Nephron progenitor cell (in vitro differentiated cells): Measurements from ENCODE around the gene RAB8A.

Source experiments
- DNase-seq: peaks from one replicate; pipeline ENCODE4 v3.0.0; 2021
- H3K27ac Mint-ChIP-seq: 2 replicates; pipeline ENCODE4 v1.8.0; 2021; ENCODE audit warnings: mild to moderate bottlenecking, moderate library complexity, mixed read lengths
- H3K27me3 Mint-ChIP-seq: 2 replicates; pipeline ENCODE4 v1.8.0; 2021; ENCODE audit warnings: mild to moderate bottlenecking, low read depth, mixed read lengths; ENCODE audit not compliant: poor library complexity
- H3K36me3 Mint-ChIP-seq: 2 replicates; pipeline ENCODE4 v1.8.0; 2021; ENCODE audit warnings: low read depth, mixed read lengths
- H3K4me1 Mint-ChIP-seq: 2 replicates; pipeline ENCODE4 v1.8.0; 2021; ENCODE audit warnings: mixed read lengths
- H3K4me3 Mint-ChIP-seq: 2 replicates; pipeline ENCODE4 v1.8.0; 2021; ENCODE audit warnings: mild to moderate bottlenecking, moderate library complexity, mixed read lengths
- H3K9me3 Mint-ChIP-seq: 2 replicates; pipeline ENCODE4 v1.8.0; 2021; ENCODE audit warnings: mild to moderate bottlenecking, moderate library complexity, mixed read lengths
- TF ChIP-seq, protein P1 (sequence below): fragments of 200-600 bp; sonication (generic); IDR thresholded peaks from 2 replicates; pipeline ENCODE4 v1.5.0; 2021; ENCODE audit warnings: antibody characterized with exemption

RAB8A gene

DNA sequence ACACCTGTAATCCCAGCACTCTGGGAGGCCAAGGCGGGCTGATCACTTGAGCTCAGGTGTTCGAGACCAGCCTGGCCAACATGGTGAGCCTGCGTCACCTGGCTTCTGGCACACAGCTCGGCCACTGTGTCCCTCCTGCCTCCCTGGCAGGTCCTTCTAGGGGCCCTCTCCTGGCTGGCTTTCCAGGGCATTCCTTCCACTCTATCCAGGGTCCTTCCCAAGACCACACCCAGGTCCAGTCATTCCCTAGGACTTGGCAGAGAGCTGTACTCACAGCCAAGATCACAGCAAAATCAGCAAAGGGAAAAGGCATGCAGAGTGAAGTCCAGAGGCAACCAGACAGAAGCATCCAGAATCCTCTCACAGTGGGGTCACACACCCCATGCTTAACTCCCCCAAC lies 22.1 kb downstream of the RAB8A start:
- H3K4me3 Mint-ChIP-seq = no peak overlapping the region
- H3K9me3 Mint-ChIP-seq = no peaks in the 10 kb centered on the region
- no peak for DNase-seq
- no peak overlapping the region for H3K27ac Mint-ChIP-seq
- H3K27me3 Mint-ChIP-seq = peaks cover 3% of the 10 kb centered on the region
- H3K36me3 Mint-ChIP-seq = peaks cover 64% of the 10 kb centered on the region
- no peaks in the 10 kb centered on the region for H3K4me1 Mint-ChIP-seq
- TF ChIP-seq, protein P1, sequence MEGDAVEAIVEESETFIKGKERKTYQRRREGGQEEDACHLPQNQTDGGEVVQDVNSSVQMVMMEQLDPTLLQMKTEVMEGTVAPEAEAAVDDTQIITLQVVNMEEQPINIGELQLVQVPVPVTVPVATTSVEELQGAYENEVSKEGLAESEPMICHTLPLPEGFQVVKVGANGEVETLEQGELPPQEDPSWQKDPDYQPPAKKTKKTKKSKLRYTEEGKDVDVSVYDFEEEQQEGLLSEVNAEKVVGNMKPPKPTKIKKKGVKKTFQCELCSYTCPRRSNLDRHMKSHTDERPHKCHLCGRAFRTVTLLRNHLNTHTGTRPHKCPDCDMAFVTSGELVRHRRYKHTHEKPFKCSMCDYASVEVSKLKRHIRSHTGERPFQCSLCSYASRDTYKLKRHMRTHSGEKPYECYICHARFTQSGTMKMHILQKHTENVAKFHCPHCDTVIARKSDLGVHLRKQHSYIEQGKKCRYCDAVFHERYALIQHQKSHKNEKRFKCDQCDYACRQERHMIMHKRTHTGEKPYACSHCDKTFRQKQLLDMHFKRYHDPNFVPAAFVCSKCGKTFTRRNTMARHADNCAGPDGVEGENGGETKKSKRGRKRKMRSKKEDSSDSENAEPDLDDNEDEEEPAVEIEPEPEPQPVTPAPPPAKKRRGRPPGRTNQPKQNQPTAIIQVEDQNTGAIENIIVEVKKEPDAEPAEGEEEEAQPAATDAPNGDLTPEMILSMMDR = no peak

DNA sequence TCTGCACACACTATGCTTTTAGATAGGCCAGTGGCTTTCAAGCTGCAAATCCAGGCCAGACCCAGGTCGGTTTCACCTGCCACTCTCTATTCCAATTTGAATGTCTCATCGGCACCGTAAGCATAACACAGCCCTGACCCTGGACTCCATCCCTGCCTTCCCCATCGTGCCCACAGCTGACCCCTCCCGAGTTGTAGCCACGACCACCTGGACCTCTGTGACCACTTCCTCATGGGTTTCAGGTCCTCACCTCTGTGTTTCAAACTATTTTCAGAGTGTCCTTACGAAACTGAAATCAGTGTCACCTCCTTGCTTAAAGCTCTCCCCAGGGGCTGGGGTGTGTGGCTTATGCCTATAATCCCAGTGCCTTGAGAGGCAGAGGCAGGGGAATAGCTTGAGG lies 22.8 kb downstream of the RAB8A start:
- Mint-ChIP-seq H3K4me1 (no peaks in the 10 kb centered on the region), H3K27ac (no peak overlapping the region)

DNA sequence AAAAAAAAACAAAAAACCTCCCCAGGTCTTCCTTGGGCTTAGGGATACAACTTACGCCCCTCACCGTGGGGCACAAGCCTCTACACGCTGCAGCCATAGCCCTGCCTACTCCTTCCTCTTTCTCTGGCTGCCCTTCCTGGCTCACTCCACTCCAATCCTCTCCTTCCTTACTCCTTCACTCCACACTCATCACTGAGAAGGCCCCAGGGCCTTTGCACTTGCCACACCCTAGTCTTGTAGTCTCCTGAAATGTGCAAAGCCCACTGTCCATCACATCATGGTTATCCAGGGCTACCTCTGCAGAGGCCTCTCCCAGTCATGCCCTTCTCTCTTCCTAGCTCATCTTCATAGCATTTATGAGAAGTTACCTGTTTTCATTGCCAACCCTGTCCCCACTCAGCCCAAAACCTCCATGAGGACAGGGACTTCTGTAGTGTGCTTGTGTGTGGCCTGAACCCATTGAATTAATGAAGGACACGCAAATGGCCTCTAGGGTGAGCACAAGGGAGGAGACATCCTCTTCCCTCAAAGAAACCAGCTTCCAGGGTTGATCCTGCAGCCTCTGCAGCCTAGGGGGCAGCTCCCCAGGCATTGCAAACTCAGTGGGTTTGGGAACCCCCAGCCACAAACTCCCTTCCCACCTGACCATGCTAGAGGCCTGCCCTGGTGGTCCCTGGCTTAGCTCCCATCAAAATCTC lies 23.9 kb downstream of the RAB8A start:
- Mint-ChIP-seq H3K27me3 (peaks cover 5% of the 10 kb centered on the region), H3K4me3 (no peak overlapping the region), H3K4me1 (no peaks in the 10 kb centered on the region), H3K27ac (no peak overlapping the region), H3K36me3 (peaks cover 47% of the 10 kb centered on the region), H3K9me3 (no peaks in the 10 kb centered on the region)
- DNase-seq = no peak
- TF ChIP-seq, protein P1 = no peak

More for the DNA sequence above, 22.8 kb downstream of the RAB8A start:
- Mint-ChIP-seq H3K27me3 (peaks cover 3% of the 10 kb centered on the region), H3K9me3 (no peaks in the 10 kb centered on the region), H3K36me3 (peaks cover 57% of the 10 kb centered on the region), H3K4me3 (no peak overlapping the region)
- no peak for DNase-seq
- TF ChIP-seq, protein P1 = no peak

DNA sequence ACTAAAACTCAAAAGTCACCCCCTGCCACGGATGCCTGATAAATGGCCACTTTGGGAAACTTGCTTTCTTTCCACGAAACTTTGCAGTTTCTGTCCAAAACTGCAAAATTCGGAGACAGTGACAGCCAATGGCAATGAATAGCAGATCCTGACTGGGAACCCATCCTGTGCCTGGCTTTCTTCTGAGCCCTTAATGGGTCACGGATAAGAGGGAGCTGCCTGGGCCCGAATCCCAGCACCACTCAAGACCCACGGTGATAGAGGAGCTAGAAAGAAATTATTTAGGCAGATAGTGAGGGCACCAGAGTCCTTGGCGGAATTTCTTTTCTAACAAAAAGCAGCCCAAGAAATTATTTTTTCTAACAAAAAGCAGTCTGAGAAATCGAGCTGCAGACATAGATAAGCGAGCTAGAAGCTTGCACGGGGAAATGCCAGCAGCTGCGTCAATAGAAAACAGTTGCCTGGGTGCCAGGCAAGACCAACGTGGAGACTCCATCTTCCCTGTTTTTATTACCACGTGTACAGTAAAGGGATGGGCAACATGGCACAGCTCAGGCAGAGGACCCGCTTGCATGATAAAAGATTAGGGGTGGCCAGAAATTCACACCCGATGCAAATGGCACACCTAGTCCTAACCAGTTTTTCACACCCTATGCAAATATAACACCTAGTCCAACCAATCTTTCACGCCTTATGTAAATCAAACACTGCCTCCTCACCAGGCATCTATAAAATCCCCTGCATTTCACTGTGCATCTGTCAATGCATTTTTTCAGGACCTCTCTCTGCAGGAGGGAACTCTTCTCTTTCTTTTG lies 24.7 kb downstream of the RAB8A start:
- Mint-ChIP-seq H3K4me1 (no peaks in the 10 kb centered on the region), H3K27me3 (peaks cover 5% of the 10 kb centered on the region), H3K9me3 (no peaks in the 10 kb centered on the region), H3K27ac (no peak overlapping the region), H3K4me3 (no peak overlapping the region), H3K36me3 (peaks cover 39% of the 10 kb centered on the region)
- TF ChIP-seq, protein P1 = no peak
- no peak for DNase-seq

DNA sequence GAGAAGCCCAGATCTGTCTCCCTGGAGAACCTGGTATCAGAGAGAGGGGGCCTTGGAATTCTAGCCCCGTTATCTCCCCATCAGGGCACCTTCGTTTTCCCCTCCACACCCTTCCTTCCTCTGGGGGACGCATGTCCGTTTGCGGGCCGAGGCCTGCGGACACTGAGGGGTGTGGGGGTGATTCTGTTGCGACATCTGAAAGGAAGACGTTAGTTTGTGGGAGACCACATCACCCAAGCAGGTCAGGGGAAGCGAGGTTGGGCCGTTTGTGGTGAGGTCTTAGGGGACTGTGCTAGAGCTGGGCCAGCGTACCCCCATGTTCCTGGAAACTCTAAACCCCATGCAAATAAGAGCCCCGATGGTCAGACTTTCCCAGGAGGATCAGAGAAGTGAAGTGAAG lies 28.1 kb downstream of the RAB8A start:
- Mint-ChIP-seq H3K27ac (no peak overlapping the region), H3K4me1 (no peaks in the 10 kb centered on the region), H3K36me3 (peaks cover 5% of the 10 kb centered on the region), H3K27me3 (peaks cover 19% of the 10 kb centered on the region), H3K9me3 (no peaks in the 10 kb centered on the region), H3K4me3 (no peak overlapping the region)
- DNase-seq = no peak
- TF ChIP-seq, protein P1 = no peak
